GM23338 (cell line): ENCODE measurements around the gene VPS37B.

Experiments used
- CTCF ChIP-seq, 2 experiments: fragments of 200-600 bp in 1 of 2; sonication (generic) in 1 of 2; conservative IDR thresholded peaks; 2 replicates each; pipeline versions ENCODE4 v1.5.1 to v1.6.1; 2016 to 2017; ENCODE audit warnings: antibody characterized with exemption in 2 of 2, low read depth in 2 of 2, mild to moderate bottlenecking in 2 of 2, moderate library complexity in 1 of 2
- EZH2 ChIP-seq: fragments of 200-600 bp; sonication (generic); IDR thresholded peaks from one replicate; pipeline ENCODE4 v1.8.0; 2017; ENCODE audit warnings: antibody characterized with exemption, mild to moderate bottlenecking, low read depth; ENCODE audit not compliant: unreplicated experiment
- EZH2phosphoT487 ChIP-seq: fragments of 200-600 bp; sonication (generic); IDR thresholded peaks from one replicate; pipeline ENCODE4 v1.8.1; 2018; ENCODE audit warnings: antibody characterized with exemption; ENCODE audit not compliant: unreplicated experiment
- JUNB ChIP-seq: IDR thresholded peaks from one replicate; pipeline ENCODE4 v1.6.1; 2016; ENCODE audit warnings: antibody characterized with exemption; ENCODE audit not compliant: unreplicated experiment
- POLR2AphosphoS5 ChIP-seq: IDR thresholded peaks from 2 replicates; pipeline ENCODE4 v1.6.1; 2016; ENCODE audit warnings: antibody characterized with exemption, low read depth
- STAT1 ChIP-seq: IDR thresholded peaks from one replicate; pipeline ENCODE4 v1.6.1; 2016; ENCODE audit warnings: antibody characterized with exemption; ENCODE audit not compliant: unreplicated experiment

- TF ChIP-seq CTCF (conservative IDR thresholded peaks at IDR 0.05; ENCODE audit: low read depth in 2 of 2): no peak
- TF ChIP-seq EZH2phosphoT487: no peak
- TF ChIP-seq EZH2: no peak
- TF ChIP-seq JUNB: no peak
- no peak for TF ChIP-seq POLR2AphosphoS5
- TF ChIP-seq STAT1: no peak
These were observed 24.9 kb downstream of the VPS37B start for GRCh38 chr12:122870867-122871664.
